ENCODE results near the gene HDLBP.
"Not testable (repeated sequence)": the region's sequence is repeated elsewhere in the genome, so short reads cannot be mapped to it uniquely, and the experiment has no call there.

Gene HDLBP

GRCh38 chr2:241339839-241340630 lies 24.6 kb upstream of the HDLBP start:
- no peak for DNase-seq (ENCODE audit: low read depth, low spot score)

- no peak for DNase-seq (ENCODE audit: low read depth, low spot score)
These were observed 19.3 kb upstream of the HDLBP start for GRCh38 chr2:241334813-241335212.

GRCh38 chr2:241330616-241330981 lies 15.1 kb upstream of the HDLBP start:
- no peak for DNase-seq (ENCODE audit: low read depth, low spot score)

- DNase-seq (ENCODE audit: low read depth, low spot score) = no peak
These were observed 14.5 kb upstream of the HDLBP start for GRCh38 chr2:241329669-241330615.

GRCh38 chr2:241325257-241325656 lies 9.8 kb upstream of the HDLBP start:
- DNase-seq (ENCODE audit: low read depth, low spot score) = no peak

GRCh38 chr2:241324775-241325174 lies 9.3 kb upstream of the HDLBP start:
- no peak for DNase-seq (ENCODE audit: low read depth, low spot score)

GRCh38 chr2:241323778-241324177 lies 8.3 kb upstream of the HDLBP start:
- DNase-seq (ENCODE audit: low read depth, low spot score) = no peak

GRCh38 chr2:241321886-241322285 lies 6.4 kb upstream of the HDLBP start:
- no peak for DNase-seq (ENCODE audit: low read depth, low spot score)

- no peak for DNase-seq (ENCODE audit: low read depth, low spot score)
These were observed 5.6 kb upstream of the HDLBP start for GRCh38 chr2:241321033-241321432.

GRCh38 chr2:241320394-241320793 lies 4.9 kb upstream of the HDLBP start:
- no peak for DNase-seq (ENCODE audit: low read depth, low spot score)

GRCh38 chr2:241318830-241319229 lies 3.4 kb upstream of the HDLBP start:
- DNase-seq (ENCODE audit: low read depth, low spot score) = not testable (repeated sequence)

GRCh38 chr2:241317391-241317790 lies 1.9 kb upstream of the HDLBP start:
- no peak for DNase-seq (ENCODE audit: low read depth, low spot score)

GRCh38 chr2:241316825-241317224 lies 1.4 kb upstream of the HDLBP start:
- no peak for DNase-seq (ENCODE audit: low read depth, low spot score)

GRCh38 chr2:241315879-241316631 lies 583 bp upstream of the HDLBP start, which contains the start of gene SEPTIN2:
Gene SEPTIN2, plus strand, starts transcription at chr2:241315925. Its CDS starts 8,308 bp downstream, at chr2:241324233.
- no peak for DNase-seq (ENCODE audit: low read depth, low spot score)

GRCh38 chr2:241314226-241315092 lies 1.0 kb downstream of the HDLBP start:
- DNase-seq (ENCODE audit: low read depth, low spot score) = no peak

GRCh38 chr2:241313543-241314095 lies 1.9 kb downstream of the HDLBP start:
- no peak for DNase-seq (ENCODE audit: low read depth, low spot score)

GRCh38 chr2:241312082-241312481 lies 3.4 kb downstream of the HDLBP start:
- no peak for DNase-seq (ENCODE audit: low read depth, low spot score)

- DNase-seq (ENCODE audit: low read depth, low spot score) = no peak
These were observed 4.4 kb downstream of the HDLBP start for GRCh38 chr2:241310917-241311566.

- DNase-seq (ENCODE audit: low read depth, low spot score) = peak; percentile 30
These were observed 5.8 kb downstream of the HDLBP start for GRCh38 chr2:241309684-241310117.
